ENCODE data around the gene FAF2.

FAF2 gene

DNA sequence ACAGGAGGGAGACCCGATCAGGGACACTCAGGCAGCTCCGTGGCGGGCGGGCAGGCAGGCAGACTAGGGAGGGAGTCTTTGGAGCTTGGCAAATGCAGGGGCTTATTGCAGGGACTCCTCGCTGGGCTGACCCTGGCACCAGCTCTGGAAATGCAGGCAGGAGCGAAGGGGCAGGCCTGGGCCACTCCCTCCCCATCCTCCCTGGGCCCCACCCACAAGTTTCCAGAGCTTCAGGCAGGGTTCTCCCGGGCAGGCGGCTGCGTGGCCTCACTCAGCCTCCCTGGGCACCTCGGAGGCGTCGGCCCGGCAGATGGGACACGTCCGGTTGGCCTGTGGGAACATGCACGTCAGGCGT, 80.6 kb downstream of the FAF2 start:
- no peak overlapping the region for H3K4me3 ChIP-seq (ENCODE audit: low read depth, low read length)
- TF ChIP-seq CTCF (IDR thresholded peaks at IDR 0.05; ENCODE audit: low read depth, low read length), result no peak

- TF ChIP-seq CTCF (IDR thresholded peaks at IDR 0.05; ENCODE audit: low read depth, low read length), result no peak
- no peak overlapping the region for H3K4me3 ChIP-seq (ENCODE audit: low read depth, low read length)
These were observed 81.0 kb downstream of the FAF2 start for GRCh38 chr5:176529116-176529740.

- no peak overlapping the region for H3K4me3 ChIP-seq (ENCODE audit: low read depth, low read length)
- TF ChIP-seq CTCF (IDR thresholded peaks at IDR 0.05; ENCODE audit: low read depth, low read length), result no peak
These were observed 81.6 kb downstream of the FAF2 start for GRCh38 chr5:176529741-176530141.

DNA sequence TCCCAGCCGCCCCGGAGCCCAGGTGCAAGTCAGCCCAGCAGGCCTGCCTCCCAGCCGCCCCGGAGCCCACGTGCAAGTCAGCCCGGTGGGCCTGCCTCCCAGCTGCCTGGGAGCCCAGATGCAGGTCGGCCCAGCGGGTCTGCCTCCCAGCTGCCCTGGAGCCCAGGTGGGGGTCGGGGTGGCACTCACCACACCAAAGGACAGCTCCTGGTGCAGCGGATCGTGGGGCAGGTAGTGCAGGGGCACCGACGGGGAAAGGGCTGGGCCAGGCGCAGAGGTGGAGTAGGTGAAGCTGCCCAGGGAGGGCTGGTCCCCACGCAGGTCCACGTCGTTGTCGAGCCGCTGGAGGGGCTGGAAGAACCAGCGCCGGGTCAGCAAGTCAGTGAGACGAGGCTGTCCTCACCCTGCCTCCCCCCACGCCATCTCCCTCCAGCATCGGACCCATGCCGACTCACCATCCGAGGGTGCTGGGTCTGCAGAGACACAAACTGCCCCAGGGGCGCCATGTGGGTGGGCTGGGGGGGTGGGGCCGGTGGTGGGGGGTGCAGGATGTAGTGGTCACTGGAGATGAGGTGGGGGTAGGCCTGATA, 82.3 kb downstream of the FAF2 start:
- no peak overlapping the region for H3K4me3 ChIP-seq (ENCODE audit: low read depth, low read length)
- no peak for TF ChIP-seq CTCF (IDR thresholded peaks at IDR 0.05; ENCODE audit: low read depth, low read length)

DNA sequence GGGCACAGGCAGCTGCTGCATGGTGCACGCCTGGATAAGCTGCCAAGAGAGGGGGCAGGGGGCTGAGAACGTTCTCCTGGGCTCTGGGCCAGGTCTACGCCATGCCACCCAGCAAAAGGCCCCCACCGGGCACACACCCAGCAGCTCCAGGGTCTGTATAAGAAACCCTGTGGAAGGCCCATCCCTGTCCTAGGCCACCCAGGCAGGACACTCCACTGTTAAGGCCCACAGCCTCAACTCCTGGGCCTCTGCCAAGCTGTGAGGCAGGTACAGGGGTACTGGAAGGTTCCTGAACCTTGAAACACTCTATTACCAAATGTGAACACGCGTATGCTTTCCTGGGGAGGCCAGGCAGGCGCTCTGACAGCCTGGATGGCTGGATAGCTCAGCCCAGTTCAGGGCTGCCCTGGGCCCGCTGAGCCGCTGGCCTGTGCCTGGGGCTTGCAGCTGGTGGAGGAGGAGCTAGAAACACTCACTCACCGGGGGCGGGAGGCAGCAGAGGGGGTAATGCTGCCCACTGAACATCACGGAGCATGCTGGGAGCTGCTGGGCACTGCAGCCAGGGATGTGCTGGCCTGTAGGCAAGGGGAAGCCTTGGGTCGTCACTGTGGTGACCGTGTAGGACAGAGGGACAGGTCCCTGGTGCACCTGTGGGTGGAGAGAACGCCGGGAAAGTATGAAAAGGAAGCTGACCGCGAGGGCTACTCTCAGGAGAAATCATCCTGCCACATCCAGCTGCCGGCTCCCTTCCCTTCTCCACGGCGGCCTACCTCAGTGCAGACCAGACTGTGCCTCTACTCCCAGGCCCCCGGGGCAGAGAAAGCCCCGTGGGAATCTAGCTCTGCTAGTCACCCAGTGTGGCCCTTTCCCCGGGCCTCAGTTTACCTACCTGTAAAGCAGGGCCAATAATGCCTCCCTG, 83.1 kb downstream of the FAF2 start:
- no peak for TF ChIP-seq CTCF (IDR thresholded peaks at IDR 0.05; ENCODE audit: low read depth, low read length)
- H3K4me3 ChIP-seq (ENCODE audit: low read depth, low read length), result no peak overlapping the region

- TF ChIP-seq CTCF (IDR thresholded peaks at IDR 0.05; ENCODE audit: low read depth, low read length), result no peak
- H3K4me3 ChIP-seq (ENCODE audit: low read depth, low read length), result no peak overlapping the region
These were observed 83.8 kb downstream of the FAF2 start for GRCh38 chr5:176531902-176532493.
